ENCODE measurements around the gene SERPINA9. TPM values are rescaled to one million over a fixed set of nuclear protein-coding genes. Genes with fewer than 3 reads are reported as not detected.

Gene SERPINA9
- total RNA-seq, 1 experiment from 2014 or later = not detected

Other genes with a start within 250 kb of the SERPINA9 start
- gene SERPINA10, start 182.9 kb downstream of the SERPINA9 start, total RNA-seq (2022) = 5.6 and 7.3 TPM in 2 replicates
- gene SERPINA6, start 152.9 kb downstream of the SERPINA9 start, total RNA-seq (2022) = 0.32 and 0.56 TPM in 2 replicates
- gene SERPINA2, start 109.5 kb downstream of the SERPINA9 start, total RNA-seq (2022) = not detected in 2 replicates
- 150 and 178 TPM in 2 replicates for gene SERPINA1, start 87.6 kb downstream of the SERPINA9 start, total RNA-seq (2022)
- 0.35 and 0.54 TPM in 2 replicates for gene SERPINA11, start 23.4 kb downstream of the SERPINA9 start, total RNA-seq (2022)
- not detected in 2 replicates for gene SERPINA12, start 33.3 kb upstream of the SERPINA9 start, total RNA-seq (2022)
- 5.5 and 6.3 TPM in 2 replicates for gene SERPINA4, start 85.2 kb upstream of the SERPINA9 start, total RNA-seq (2022)
- gene SERPINA5, start 105.2 kb upstream of the SERPINA9 start, total RNA-seq (2022) = 2.2 and 2.6 TPM in 2 replicates
- gene SERPINA3, start 136.2 kb upstream of the SERPINA9 start, total RNA-seq (2022) = 1.3 and 2.3 TPM in 2 replicates